HCT116 (cell line): ENCODE data around the gene SYNE3. TPM values are rescaled to one million over a fixed set of nuclear protein-coding genes. Genes with fewer than 3 reads are reported as not detected.

Source experiments
- ATAC-seq: fragments of 200-7000 bp; cut with Tn5 transposase; 2 replicates; pipeline ENCODE4 v1.9.1; 2020; ENCODE audit warnings: mild to moderate bottlenecking, moderate library complexity
- BruUV-seq: library from RNA; stranded (reverse); fragments of 400-500 nt; replicated peaks from 2 replicates; lab custom pipeline; 2021; lab: Mats Ljungman, UMichigan
- CTCF ChIA-PET: fragments of 300-600 bp; sonication (Branson Sonifier 250); formaldehyde crosslinking; loops from one replicate; lab custom pipeline; 2021; ENCODE audit warnings: antibody characterized with exemption; lab: Charles Lee
- POLR2A ChIA-PET: fragments of 300-600, 350-600 bp; sonication (Branson Sonifier 250); formaldehyde crosslinking; loops from one replicate; lab custom pipeline; 2021; ENCODE audit warnings: antibody characterized with exemption; lab: Charles Lee
- RAD21 ChIA-PET, 2 experiments: fragments of 300-600 bp; sonication (Branson Sonifier 250); formaldehyde crosslinking; loops; one replicate each; lab custom pipeline; 2023; ENCODE audit warnings: low total read pairs in 2 of 2; ENCODE audit not compliant: uncharacterized antibody in 2 of 2, unreplicated experiment in 2 of 2, low non-redundant PET in 1 of 2; lab: Charles Lee
- DNase-seq: peaks from one replicate; pipeline ENCODE4 v3.0.0-alpha.2; 2010; ENCODE audit warnings: low read depth, low spot score
- H2AFZ ChIP-seq: fragments of 200-600 bp; shearing (Covaris generic), sonication (generic); 2 replicates; pipeline ENCODE4 v1.6.1; 2017; ENCODE audit warnings: low read depth, mixed run types, mixed read lengths, antibody characterized with exemption, low read length; ENCODE audit not compliant: poor library complexity, severe bottlenecking
- H3K27ac ChIP-seq: 2 replicates; pipeline ENCODE4 v1.5.1; 2012; ENCODE audit warnings: low read depth, low read length
- H3K27me3 ChIP-seq: fragments of 200-600 bp; sonication (generic); 2 replicates; pipeline ENCODE4 v1.6.1; 2016; ENCODE audit warnings: mixed run types, low read length, mixed read lengths; ENCODE audit not compliant: insufficient read depth
- H3K36me3 ChIP-seq, 2 experiments: fragments of 200-500 bp in 1 of 2; fragments of 200-600 bp in 1 of 2; sonication (Bioruptor generic) in 1 of 2; sonication (generic) in 1 of 2; 2 replicates each; pipeline versions ENCODE4 v1.5.1 to v1.6.1; 2014 to 2016; ENCODE audit warnings: low read length in 2 of 2, inconsistent platforms in 1 of 2, mixed read lengths in 1 of 2, mixed run types in 1 of 2; ENCODE audit not compliant: insufficient read depth in 2 of 2, control insufficient read depth in 1 of 2
- H3K4me1 ChIP-seq, 2 experiments: fragments of 200-600 bp in 1 of 2; sonication (generic) in 1 of 2; 2 replicates each; pipeline versions ENCODE4 v1.5.1 to v1.6.1; 2012 to 2017; ENCODE audit warnings: low read length in 2 of 2, inconsistent platforms in 1 of 2, mild to moderate bottlenecking in 1 of 2, mixed read lengths in 1 of 2, mixed run types in 1 of 2, moderate library complexity in 1 of 2; ENCODE audit not compliant: insufficient read depth in 2 of 2, control insufficient read depth in 1 of 2
- H3K4me2 ChIP-seq: fragments of 200-600 bp; sonication (generic); 2 replicates; pipeline ENCODE4 v1.6.1; 2017; ENCODE audit warnings: mixed run types, low read length, mixed read lengths
- H3K4me3 ChIP-seq, 2 experiments: fragments of 200-600 bp in 1 of 2; sonication (generic) in 1 of 2; replicated peaks in 1 of 2; 2 replicates each; pipeline ENCODE4 v1.5.1; 2011 to 2016; ENCODE audit warnings: low read length in 2 of 2, control low read depth in 1 of 2, low read depth in 1 of 2, mild to moderate bottlenecking in 1 of 2, mixed read lengths in 1 of 2, mixed run types in 1 of 2
- H3K79me2 ChIP-seq: fragments of 200-600 bp; sonication (generic); 2 replicates; pipeline ENCODE4 v1.6.1; 2017; ENCODE audit warnings: mild to moderate bottlenecking, mixed run types, low read length, moderate library complexity, mixed read lengths; ENCODE audit not compliant: insufficient read depth
- H3K9ac ChIP-seq: fragments of 200-600 bp; sonication (generic); 2 replicates; pipeline ENCODE4 v1.6.1; 2016; ENCODE audit warnings: low read length, mixed read lengths
- H3K9me2 ChIP-seq: fragments of 200-600 bp; sonication (generic), shearing (Covaris generic); 2 replicates; pipeline ENCODE4 v1.6.1; 2017; ENCODE audit warnings: mixed run types, mild to moderate bottlenecking, moderate library complexity; ENCODE audit not compliant: insufficient read depth
- H3K9me3 ChIP-seq, 2 experiments: fragments of 200-500 bp in 1 of 2; fragments of 200-600 bp in 1 of 2; sonication (Bioruptor generic) in 1 of 2; sonication (generic) in 1 of 2; 2 replicates each; pipeline ENCODE4 v1.6.1; 2014 to 2017; ENCODE audit warnings: low read length in 2 of 2, mixed read lengths in 2 of 2, inconsistent platforms in 1 of 2, low read depth in 1 of 2, mild to moderate bottlenecking in 1 of 2, mixed run types in 1 of 2, moderate library complexity in 1 of 2; ENCODE audit not compliant: control insufficient read depth in 1 of 2, insufficient read depth in 1 of 2
- H4K20me1 ChIP-seq: fragments of 200-600 bp; sonication (generic), shearing (Covaris generic); 2 replicates; pipeline ENCODE4 v1.6.1; 2017; ENCODE audit warnings: mixed run types, mild to moderate bottlenecking, moderate library complexity; ENCODE audit not compliant: insufficient read depth
- CBX3 ChIP-seq: IDR thresholded peaks from 2 replicates; pipeline ENCODE4 v1.6.1; 2012; ENCODE audit warnings: low read depth
- CEBPB ChIP-seq: IDR thresholded peaks from 2 replicates; pipeline ENCODE4 v1.6.1; 2012; ENCODE audit warnings: low read depth
- EZH2 ChIP-seq: fragments of 200-600 bp; sonication (generic); IDR thresholded peaks from 2 replicates; pipeline ENCODE4 v1.6.1; 2017; ENCODE audit warnings: antibody characterized with exemption, mixed run types
- EZH2phosphoT487 ChIP-seq: fragments of 200-600 bp; IDR thresholded peaks from 2 replicates; pipeline ENCODE4 v1.6.1; 2018; ENCODE audit warnings: antibody characterized with exemption, borderline replicate concordance
- JUND ChIP-seq: IDR thresholded peaks from 2 replicates; pipeline ENCODE4 v1.6.1; 2012
- SIN3A ChIP-seq: IDR thresholded peaks from 2 replicates; pipeline ENCODE4 v1.6.1; 2012; ENCODE audit warnings: low read depth
- YY1 ChIP-seq: IDR thresholded peaks from 2 replicates; pipeline ENCODE4 v1.6.1; 2011; ENCODE audit warnings: low read length, low read depth, moderate library complexity, mild to moderate bottlenecking; ENCODE audit not compliant: insufficient replicate concordance; ENCODE audit errors: extremely low read depth
- ZFX ChIP-seq: fragments of 450-650 bp; IDR thresholded peaks from 2 replicates; pipeline ENCODE4 v1.6.1; 2017
- ZNF274 ChIP-seq: fragments of 200-500 bp; sonication (Bioruptor generic); IDR thresholded peaks from 2 replicates; pipeline ENCODE4 v1.6.1; 2014; ENCODE audit warnings: mild to moderate bottlenecking, low read depth, low read length, inconsistent platforms
- intact Hi-C: fragments of 100-400 bp; cut with micrococcal nuclease; formaldehyde crosslinking; loops from 2 replicates; pipeline ENCODE4 v1.10.0; 2022
- total RNA-seq: library from RNA; stranded (reverse); gene quantifications from one replicate; pipeline ENCODE4 v1.2.1, GENCODE V29; 2021; ENCODE audit not compliant: unreplicated experiment
- TF ChIP-seq, protein P1 (sequence below), 3 experiments: fragments of 200-600 bp in 1 of 3; sonication (generic) in 1 of 3; IDR thresholded peaks in 2 of 3; conservative IDR thresholded peaks in 1 of 3; 2 replicates each; pipeline ENCODE4 v1.5.1; 2012 to 2017; ENCODE audit warnings: low read depth in 2 of 3, low read length in 2 of 3, antibody characterized with exemption in 1 of 3, borderline replicate concordance in 1 of 3, control low read depth in 1 of 3, mild to moderate bottlenecking in 1 of 3, mixed read lengths in 1 of 3, mixed run types in 1 of 3, moderate library complexity in 1 of 3; ENCODE audit not compliant: insufficient read depth in 1 of 3
- TF ChIP-seq, protein P2 (sequence below): IDR thresholded peaks from 2 replicates; pipeline ENCODE4 v1.6.1; 2012
- TF ChIP-seq, protein P3 (sequence below): IDR thresholded peaks from 2 replicates; pipeline ENCODE4 v1.6.1; 2011; ENCODE audit warnings: mild to moderate bottlenecking, low read length, moderate library complexity; ENCODE audit not compliant: insufficient replicate concordance; ENCODE audit errors: extremely low read depth
- TF ChIP-seq, protein P4 (sequence below): IDR thresholded peaks from 2 replicates; pipeline ENCODE4 v1.6.1; 2012; ENCODE audit warnings: low read depth

Gene SYNE3
- total RNA-seq, 1 experiment from 2014 or later: 3.6 TPM

DNA sequence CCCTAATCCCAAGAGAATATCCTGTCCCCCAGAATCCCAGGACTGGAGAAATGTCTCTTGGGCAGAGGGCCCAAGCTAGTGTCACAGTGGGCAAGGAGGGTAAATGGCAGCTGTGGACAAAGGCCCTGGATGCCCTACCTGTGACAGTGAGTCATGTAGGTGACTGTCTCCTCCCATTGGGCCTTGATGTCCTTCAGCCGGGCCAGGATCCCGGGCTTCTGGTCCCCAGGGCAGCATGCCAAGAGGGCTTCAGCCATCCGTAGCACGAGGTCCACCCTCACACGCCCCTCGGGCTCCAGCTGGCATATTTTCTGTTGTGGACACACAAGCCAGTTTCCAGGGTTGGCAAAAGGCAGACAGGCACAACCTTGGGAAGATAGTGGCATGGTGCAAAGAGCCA, 48.8 kb downstream of the SYNE3 start:
- Histone ChIP-seq H3K79me2 (no peaks in the 10 kb centered on the region), H3K9me3 (no peaks in the 10 kb centered on the region), H3K36me3 (no peaks in the 10 kb centered on the region), H2AFZ (no peak overlapping the region), H3K4me3 (no peak overlapping the region), H3K27me3 (no peaks in the 10 kb centered on the region), H3K9me2 (no peaks in the 10 kb centered on the region), H3K4me1 (peaks cover 0 to 10% of the 10 kb centered on the region in 2 experiments; a peak in 2 of 4 replicates), H3K9ac (no peak overlapping the region), H3K4me2 (no peak overlapping the region), H4K20me1 (no peaks in the 10 kb centered on the region), H3K27ac (no peak overlapping the region)
- DNase-seq: no peak
- ChIA-PET RAD21 (no interaction called here), POLR2A (no interaction called here), CTCF (interaction anchor here (2.1 kb wide), 1 partner anchor 15 kb away, joined by 6 read pairs; no protein-coding TSS in a partner anchor)
- TF ChIP-seq, protein P1, sequence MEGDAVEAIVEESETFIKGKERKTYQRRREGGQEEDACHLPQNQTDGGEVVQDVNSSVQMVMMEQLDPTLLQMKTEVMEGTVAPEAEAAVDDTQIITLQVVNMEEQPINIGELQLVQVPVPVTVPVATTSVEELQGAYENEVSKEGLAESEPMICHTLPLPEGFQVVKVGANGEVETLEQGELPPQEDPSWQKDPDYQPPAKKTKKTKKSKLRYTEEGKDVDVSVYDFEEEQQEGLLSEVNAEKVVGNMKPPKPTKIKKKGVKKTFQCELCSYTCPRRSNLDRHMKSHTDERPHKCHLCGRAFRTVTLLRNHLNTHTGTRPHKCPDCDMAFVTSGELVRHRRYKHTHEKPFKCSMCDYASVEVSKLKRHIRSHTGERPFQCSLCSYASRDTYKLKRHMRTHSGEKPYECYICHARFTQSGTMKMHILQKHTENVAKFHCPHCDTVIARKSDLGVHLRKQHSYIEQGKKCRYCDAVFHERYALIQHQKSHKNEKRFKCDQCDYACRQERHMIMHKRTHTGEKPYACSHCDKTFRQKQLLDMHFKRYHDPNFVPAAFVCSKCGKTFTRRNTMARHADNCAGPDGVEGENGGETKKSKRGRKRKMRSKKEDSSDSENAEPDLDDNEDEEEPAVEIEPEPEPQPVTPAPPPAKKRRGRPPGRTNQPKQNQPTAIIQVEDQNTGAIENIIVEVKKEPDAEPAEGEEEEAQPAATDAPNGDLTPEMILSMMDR (IDR thresholded peaks at IDR 0.05 in 2 of 3, conservative IDR thresholded peaks at IDR 0.05 in 1 of 3; ENCODE audit: borderline replicate concordance in 1 of 3, insufficient read depth in 1 of 3, low read depth in 2 of 3, low read length in 2 of 3): no peak
- TF ChIP-seq EZH2: no peak
- no peak for TF ChIP-seq JUND
- no peak for TF ChIP-seq ZFX
- TF ChIP-seq EZH2phosphoT487: no peak
- TF ChIP-seq, protein P2, sequence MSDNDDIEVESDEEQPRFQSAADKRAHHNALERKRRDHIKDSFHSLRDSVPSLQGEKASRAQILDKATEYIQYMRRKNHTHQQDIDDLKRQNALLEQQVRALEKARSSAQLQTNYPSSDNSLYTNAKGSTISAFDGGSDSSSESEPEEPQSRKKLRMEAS: no peak
- TF ChIP-seq ZNF274: no peak
- TF ChIP-seq, protein P3, sequence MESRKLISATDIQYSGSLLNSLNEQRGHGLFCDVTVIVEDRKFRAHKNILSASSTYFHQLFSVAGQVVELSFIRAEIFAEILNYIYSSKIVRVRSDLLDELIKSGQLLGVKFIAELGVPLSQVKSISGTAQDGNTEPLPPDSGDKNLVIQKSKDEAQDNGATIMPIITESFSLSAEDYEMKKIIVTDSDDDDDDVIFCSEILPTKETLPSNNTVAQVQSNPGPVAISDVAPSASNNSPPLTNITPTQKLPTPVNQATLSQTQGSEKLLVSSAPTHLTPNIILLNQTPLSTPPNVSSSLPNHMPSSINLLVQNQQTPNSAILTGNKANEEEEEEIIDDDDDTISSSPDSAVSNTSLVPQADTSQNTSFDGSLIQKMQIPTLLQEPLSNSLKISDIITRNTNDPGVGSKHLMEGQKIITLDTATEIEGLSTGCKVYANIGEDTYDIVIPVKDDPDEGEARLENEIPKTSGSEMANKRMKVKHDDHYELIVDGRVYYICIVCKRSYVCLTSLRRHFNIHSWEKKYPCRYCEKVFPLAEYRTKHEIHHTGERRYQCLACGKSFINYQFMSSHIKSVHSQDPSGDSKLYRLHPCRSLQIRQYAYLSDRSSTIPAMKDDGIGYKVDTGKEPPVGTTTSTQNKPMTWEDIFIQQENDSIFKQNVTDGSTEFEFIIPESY: no peak
- no peak for TF ChIP-seq CEBPB
- TF ChIP-seq CBX3: no peak
- TF ChIP-seq YY1: no peak
- TF ChIP-seq, protein P4, sequence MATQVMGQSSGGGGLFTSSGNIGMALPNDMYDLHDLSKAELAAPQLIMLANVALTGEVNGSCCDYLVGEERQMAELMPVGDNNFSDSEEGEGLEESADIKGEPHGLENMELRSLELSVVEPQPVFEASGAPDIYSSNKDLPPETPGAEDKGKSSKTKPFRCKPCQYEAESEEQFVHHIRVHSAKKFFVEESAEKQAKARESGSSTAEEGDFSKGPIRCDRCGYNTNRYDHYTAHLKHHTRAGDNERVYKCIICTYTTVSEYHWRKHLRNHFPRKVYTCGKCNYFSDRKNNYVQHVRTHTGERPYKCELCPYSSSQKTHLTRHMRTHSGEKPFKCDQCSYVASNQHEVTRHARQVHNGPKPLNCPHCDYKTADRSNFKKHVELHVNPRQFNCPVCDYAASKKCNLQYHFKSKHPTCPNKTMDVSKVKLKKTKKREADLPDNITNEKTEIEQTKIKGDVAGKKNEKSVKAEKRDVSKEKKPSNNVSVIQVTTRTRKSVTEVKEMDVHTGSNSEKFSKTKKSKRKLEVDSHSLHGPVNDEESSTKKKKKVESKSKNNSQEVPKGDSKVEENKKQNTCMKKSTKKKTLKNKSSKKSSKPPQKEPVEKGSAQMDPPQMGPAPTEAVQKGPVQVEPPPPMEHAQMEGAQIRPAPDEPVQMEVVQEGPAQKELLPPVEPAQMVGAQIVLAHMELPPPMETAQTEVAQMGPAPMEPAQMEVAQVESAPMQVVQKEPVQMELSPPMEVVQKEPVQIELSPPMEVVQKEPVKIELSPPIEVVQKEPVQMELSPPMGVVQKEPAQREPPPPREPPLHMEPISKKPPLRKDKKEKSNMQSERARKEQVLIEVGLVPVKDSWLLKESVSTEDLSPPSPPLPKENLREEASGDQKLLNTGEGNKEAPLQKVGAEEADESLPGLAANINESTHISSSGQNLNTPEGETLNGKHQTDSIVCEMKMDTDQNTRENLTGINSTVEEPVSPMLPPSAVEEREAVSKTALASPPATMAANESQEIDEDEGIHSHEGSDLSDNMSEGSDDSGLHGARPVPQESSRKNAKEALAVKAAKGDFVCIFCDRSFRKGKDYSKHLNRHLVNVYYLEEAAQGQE: no peak
- no peak for TF ChIP-seq SIN3A
- no TSS peak for BruUV-seq
- no peak for ATAC-seq
- intact Hi-C loops: no loop called here
